Gastrocnemius medialis (tissue), 4 donors: ENCODE measurements around the gene PRKCE.

Experiments
- POLR2A ChIP-seq, 2 donors: fragments of 450-650 bp; IDR thresholded peaks; one replicate each; pipeline ENCODE4 v1.6.1; 2017; ENCODE audit warnings: antibody characterized with exemption in 2 of 2, mild to moderate bottlenecking in 2 of 2, moderate library complexity in 2 of 2
- TF ChIP-seq, protein P1 (sequence below), 5 experiments: fragments of 450-650 bp in 3 of 5; fragments of 200-600 bp in 2 of 5; sonication (generic) in 2 of 5; IDR thresholded peaks in 4 of 5; conservative IDR thresholded peaks in 1 of 5; 1 replicate in 4 of 5; 2 replicates in 1 of 5; pipeline ENCODE4 v1.5.1; 2016 to 2019; ENCODE audit warnings: antibody characterized with exemption in 5 of 5, mild to moderate bottlenecking in 3 of 5, moderate library complexity in 3 of 5

DNA sequence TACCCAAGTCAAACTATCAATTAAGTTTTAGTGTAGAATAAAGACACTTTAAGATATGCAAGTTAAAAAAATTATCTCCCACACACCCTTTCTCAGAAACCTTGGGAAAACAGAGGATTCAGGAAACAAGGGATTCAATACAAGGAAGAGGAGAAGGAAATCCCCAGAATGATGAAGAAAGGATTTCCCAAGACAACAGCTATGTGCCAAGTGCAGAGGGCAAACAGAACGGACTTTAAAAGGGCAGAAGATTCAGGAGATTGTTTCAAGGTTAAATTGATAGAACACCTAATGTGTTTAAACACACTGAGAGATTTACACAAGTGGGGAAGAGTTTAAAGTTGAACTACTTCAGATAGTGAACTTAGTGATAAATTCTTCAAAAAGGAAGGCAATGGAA is 574.3 kb downstream of the PRKCE start:
- TF ChIP-seq POLR2A (IDR thresholded peaks at IDR 0.05), result no peak
- TF ChIP-seq, protein P1, sequence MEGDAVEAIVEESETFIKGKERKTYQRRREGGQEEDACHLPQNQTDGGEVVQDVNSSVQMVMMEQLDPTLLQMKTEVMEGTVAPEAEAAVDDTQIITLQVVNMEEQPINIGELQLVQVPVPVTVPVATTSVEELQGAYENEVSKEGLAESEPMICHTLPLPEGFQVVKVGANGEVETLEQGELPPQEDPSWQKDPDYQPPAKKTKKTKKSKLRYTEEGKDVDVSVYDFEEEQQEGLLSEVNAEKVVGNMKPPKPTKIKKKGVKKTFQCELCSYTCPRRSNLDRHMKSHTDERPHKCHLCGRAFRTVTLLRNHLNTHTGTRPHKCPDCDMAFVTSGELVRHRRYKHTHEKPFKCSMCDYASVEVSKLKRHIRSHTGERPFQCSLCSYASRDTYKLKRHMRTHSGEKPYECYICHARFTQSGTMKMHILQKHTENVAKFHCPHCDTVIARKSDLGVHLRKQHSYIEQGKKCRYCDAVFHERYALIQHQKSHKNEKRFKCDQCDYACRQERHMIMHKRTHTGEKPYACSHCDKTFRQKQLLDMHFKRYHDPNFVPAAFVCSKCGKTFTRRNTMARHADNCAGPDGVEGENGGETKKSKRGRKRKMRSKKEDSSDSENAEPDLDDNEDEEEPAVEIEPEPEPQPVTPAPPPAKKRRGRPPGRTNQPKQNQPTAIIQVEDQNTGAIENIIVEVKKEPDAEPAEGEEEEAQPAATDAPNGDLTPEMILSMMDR (IDR thresholded peaks at IDR 0.05 in 4 of 5, conservative IDR thresholded peaks at IDR 0.05 in 1 of 5), result no peak
